PC-9 (cell line): Measurements from ENCODE around the gene SETD7.
"Not testable (repeated sequence)": the region's sequence is repeated elsewhere in the genome, so short reads cannot be mapped to it uniquely, and the experiment has no call there.

Source experiments
- CTCF ChIP-seq: fragments of 200-600 bp; sonication (generic); conservative IDR thresholded peaks from 2 replicates; pipeline ENCODE4 v1.6.1; 2017; ENCODE audit warnings: mixed run types, antibody characterized with exemption, mild to moderate bottlenecking, moderate library complexity
- EZH2 ChIP-seq: fragments of 200-600 bp; sonication (generic); IDR thresholded peaks from 2 replicates; pipeline ENCODE4 v1.8.0; 2017; ENCODE audit warnings: antibody characterized with exemption, low read depth

GRCh38 chr4:139464512-139464911, 91.5 kb downstream of the SETD7 start:
- not testable (repeated sequence) for TF ChIP-seq CTCF, EZH2
